ENCODE results near the gene EYS. TPM values are rescaled to one million over a fixed set of nuclear protein-coding genes. Genes with fewer than 3 reads are reported as not detected.

Gene EYS
- total RNA-seq, 4 donors from 2014 or later, result under 0.01 TPM; not detected in 3

GRCh38 chr6:64527899-64528298 is 1179.1 kb downstream of the EYS start:
- H3K4me3 ChIP-seq, result no peak overlapping the region
- intact Hi-C loops (cut with DNase I), result no loop called here
- H3K4me1 ChIP-seq, result no peaks in the 10 kb centered on the region
- TF ChIP-seq POLR2AphosphoS5 (IDR thresholded peaks at IDR 0.05), result no peak
- DNase-seq (ENCODE audit: extremely low spot score), result no peak
- H3K36me3 ChIP-seq, result no peaks in the 10 kb centered on the region
- H3K27ac ChIP-seq (replicated peaks in 1 of 4), result no peak overlapping the region
- 92% methylated on average over 2 of the region's 2 CpGs for WGBS
- no peaks in the 10 kb centered on the region for H3K9me3 ChIP-seq
- no peaks in the 10 kb centered on the region for H3K27me3 ChIP-seq

- no peak overlapping the region for H3K4me3 ChIP-seq
- TF ChIP-seq POLR2AphosphoS5 (IDR thresholded peaks at IDR 0.05) (no peak), EP300 (IDR thresholded peaks at IDR 0.05) (no peak), POLR2A (IDR thresholded peaks at IDR 0.05; ENCODE audit: low read depth) (no peak), CTCF (IDR thresholded peaks at IDR 0.05) (no peak)
- DNase-seq (ENCODE audit: extremely low spot score), result no peak
- no peaks in the 10 kb centered on the region for H3K36me3 ChIP-seq
- intact Hi-C loops (cut with DNase I), result no loop called here
- no peaks in the 10 kb centered on the region for H3K9me3 ChIP-seq
- no peaks in the 10 kb centered on the region for H3K27me3 ChIP-seq
- no peaks in the 10 kb centered on the region for H3K4me1 ChIP-seq
- no peak overlapping the region for H3K27ac ChIP-seq (replicated peaks in 1 of 4)
Measured at GRCh38 chr6:64522859-64523258, 1184.2 kb downstream of the EYS start.

DNA sequence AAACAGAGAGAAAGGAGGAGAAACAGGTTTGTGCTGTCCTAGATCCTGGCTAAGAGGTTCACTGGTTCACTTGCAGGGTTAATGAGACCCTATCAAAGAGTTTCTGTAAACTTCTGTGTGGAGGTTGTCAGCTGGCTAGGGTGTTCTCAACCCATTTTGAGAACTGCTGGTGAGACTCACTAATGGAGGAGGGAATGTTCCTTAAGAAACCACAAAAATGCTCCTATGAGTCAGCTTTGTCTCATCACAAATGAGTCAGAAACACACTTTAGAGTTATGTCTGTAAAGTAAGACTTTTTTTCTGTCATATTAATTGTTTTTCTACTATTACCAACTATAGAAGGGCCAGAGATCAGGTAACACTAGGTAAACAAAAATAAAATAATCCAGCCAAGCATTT is 1187.0 kb downstream of the EYS start:
- Histone ChIP-seq H3K36me3 (no peaks in the 10 kb centered on the region), H3K27ac (replicated peaks in 1 of 4) (no peak overlapping the region), H3K4me3 (no peak overlapping the region), H3K9me3 (no peaks in the 10 kb centered on the region), H3K27me3 (no peaks in the 10 kb centered on the region), H3K4me1 (peaks cover 0 to 3% (median 0%) of the 10 kb centered on the region in 4 donors)
- intact Hi-C loops (cut with DNase I), result no loop called here
- TF ChIP-seq CTCF (IDR thresholded peaks at IDR 0.05) (no peak), POLR2A (IDR thresholded peaks at IDR 0.05; ENCODE audit: low read depth) (no peak), POLR2AphosphoS5 (IDR thresholded peaks at IDR 0.05) (no peak), EP300 (IDR thresholded peaks at IDR 0.05) (no peak)
- DNase-seq (ENCODE audit: extremely low spot score), result no peak

DNA sequence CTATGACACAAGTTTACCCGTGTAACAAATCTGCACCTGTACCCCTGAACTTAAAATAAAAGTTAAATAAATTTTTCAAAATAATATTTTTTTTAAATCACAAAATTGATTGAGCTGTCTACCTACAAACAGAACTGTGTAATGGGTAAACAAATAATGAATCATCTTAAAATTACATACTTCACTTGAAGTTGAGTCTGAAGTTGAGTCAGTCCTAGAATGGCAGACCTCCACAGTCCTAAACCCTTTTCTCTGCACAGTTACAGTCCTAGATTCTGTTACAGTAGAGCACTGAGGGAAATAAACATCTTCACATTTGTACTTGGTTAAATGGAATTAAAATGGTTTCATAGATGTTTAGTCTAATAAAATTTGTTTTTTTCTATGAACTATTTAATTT is 1190.6 kb downstream of the EYS start:
- 92% methylated on average over 1 of the region's 1 CpG for WGBS
- intact Hi-C loops (cut with DNase I), result no loop called here
- Histone ChIP-seq H3K27me3 (no peaks in the 10 kb centered on the region), H3K4me1 (peaks cover 0 to 3% (median 0%) of the 10 kb centered on the region in 4 donors), H3K36me3 (no peaks in the 10 kb centered on the region), H3K9me3 (no peaks in the 10 kb centered on the region), H3K4me3 (no peak overlapping the region), H3K27ac (replicated peaks in 1 of 4) (no peak overlapping the region)
- no peak for DNase-seq (ENCODE audit: extremely low spot score)
- TF ChIP-seq POLR2AphosphoS5 (IDR thresholded peaks at IDR 0.05) (no peak), EP300 (IDR thresholded peaks at IDR 0.05) (no peak), POLR2A (IDR thresholded peaks at IDR 0.05; ENCODE audit: low read depth) (no peak), CTCF (IDR thresholded peaks at IDR 0.05) (no peak)

DNA sequence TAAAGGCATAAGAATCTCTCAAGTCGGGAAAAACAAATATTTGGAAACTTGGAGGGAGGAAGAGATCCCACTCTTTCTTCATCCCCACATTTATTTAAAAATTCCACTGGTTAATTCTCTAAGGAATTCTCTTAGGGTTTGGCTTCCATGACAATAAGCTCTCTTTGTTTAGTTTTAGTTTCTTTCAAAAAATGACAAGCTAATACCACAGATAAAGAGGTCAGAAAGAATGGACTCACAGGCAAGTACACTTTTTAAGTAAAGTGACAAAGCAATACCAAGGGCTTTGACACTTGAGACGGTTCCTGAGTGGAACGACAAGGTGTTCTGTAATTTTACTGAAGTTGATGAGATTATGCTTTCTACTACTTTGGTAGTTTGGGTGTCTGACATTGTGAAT is 1199.4 kb downstream of the EYS start:
- H3K27ac ChIP-seq (replicated peaks in 1 of 4), result no peak overlapping the region

More for the DNA sequence above, 1199.4 kb downstream of the EYS start:
- no peak for DNase-seq (ENCODE audit: extremely low spot score)
- H3K4me3 ChIP-seq, result no peak overlapping the region
- H3K27me3 ChIP-seq, result no peaks in the 10 kb centered on the region
- intact Hi-C loops (cut with DNase I), result no loop called here
- H3K9me3 ChIP-seq, result no peaks in the 10 kb centered on the region
- peaks cover 0 to 13% (median 2%) of the 10 kb centered on the region in 4 donors for H3K4me1 ChIP-seq
- TF ChIP-seq POLR2AphosphoS5 (IDR thresholded peaks at IDR 0.05) (no peak), POLR2A (IDR thresholded peaks at IDR 0.05; ENCODE audit: low read depth) (no peak), EP300 (IDR thresholded peaks at IDR 0.05) (no peak), CTCF (IDR thresholded peaks at IDR 0.05) (no peak)
- H3K36me3 ChIP-seq, result no peaks in the 10 kb centered on the region
- 71% methylated on average over 3 of the region's 3 CpGs for WGBS
